ENCODE measurements around the gene NKAIN2. TPM values are rescaled to one million over a fixed set of nuclear protein-coding genes. Genes with fewer than 3 reads are reported as not detected.

NKAIN2 gene
- total RNA-seq, 1 experiment from 2014 or later: not detected

GRCh38 chr6:123777563-123777962 is 26.1 kb upstream of the NKAIN2 start:
- H3K27ac Mint-ChIP-seq (ENCODE audit: unreplicated experiment): no peak overlapping the region
- no peaks in the 10 kb centered on the region for H3K4me1 Mint-ChIP-seq (ENCODE audit: low read depth, unreplicated experiment)
- intact Hi-C loops (cut with micrococcal nuclease; ENCODE audit: unreplicated experiment): loop anchor here (1.0 to 10.0 kb wide), 2 partner anchors 1019 to 1077 kb away; no protein-coding TSS in a partner anchor
- no peaks in the 10 kb centered on the region for H3K27me3 Mint-ChIP-seq (ENCODE audit: unreplicated experiment)
- H3K9me3 Mint-ChIP-seq (ENCODE audit: low read depth, unreplicated experiment): no peaks in the 10 kb centered on the region
- TF ChIP-seq, protein P1, sequence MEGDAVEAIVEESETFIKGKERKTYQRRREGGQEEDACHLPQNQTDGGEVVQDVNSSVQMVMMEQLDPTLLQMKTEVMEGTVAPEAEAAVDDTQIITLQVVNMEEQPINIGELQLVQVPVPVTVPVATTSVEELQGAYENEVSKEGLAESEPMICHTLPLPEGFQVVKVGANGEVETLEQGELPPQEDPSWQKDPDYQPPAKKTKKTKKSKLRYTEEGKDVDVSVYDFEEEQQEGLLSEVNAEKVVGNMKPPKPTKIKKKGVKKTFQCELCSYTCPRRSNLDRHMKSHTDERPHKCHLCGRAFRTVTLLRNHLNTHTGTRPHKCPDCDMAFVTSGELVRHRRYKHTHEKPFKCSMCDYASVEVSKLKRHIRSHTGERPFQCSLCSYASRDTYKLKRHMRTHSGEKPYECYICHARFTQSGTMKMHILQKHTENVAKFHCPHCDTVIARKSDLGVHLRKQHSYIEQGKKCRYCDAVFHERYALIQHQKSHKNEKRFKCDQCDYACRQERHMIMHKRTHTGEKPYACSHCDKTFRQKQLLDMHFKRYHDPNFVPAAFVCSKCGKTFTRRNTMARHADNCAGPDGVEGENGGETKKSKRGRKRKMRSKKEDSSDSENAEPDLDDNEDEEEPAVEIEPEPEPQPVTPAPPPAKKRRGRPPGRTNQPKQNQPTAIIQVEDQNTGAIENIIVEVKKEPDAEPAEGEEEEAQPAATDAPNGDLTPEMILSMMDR (IDR thresholded peaks at IDR 0.05; ENCODE audit: unreplicated experiment): no peak
- no peak for DNase-seq
- no peak overlapping the region for H3K4me3 Mint-ChIP-seq (ENCODE audit: low read depth, unreplicated experiment)
- BruUV-seq (replicated peaks): no TSS peak
- no peaks in the 10 kb centered on the region for H3K36me3 Mint-ChIP-seq (ENCODE audit: insufficient read depth, unreplicated experiment)
- CTCF ChIA-PET: interaction anchor here (1.4 kb wide), 1 partner anchor 25 kb away, joined by 4 read pairs; no protein-coding TSS in a partner anchor

GRCh38 chr6:123780021-123780420 is 23.6 kb upstream of the NKAIN2 start:
- Mint-ChIP-seq H3K27ac (ENCODE audit: unreplicated experiment) (no peak overlapping the region), H3K27me3 (ENCODE audit: unreplicated experiment) (no peaks in the 10 kb centered on the region), H3K9me3 (ENCODE audit: low read depth, unreplicated experiment) (no peaks in the 10 kb centered on the region), H3K4me1 (ENCODE audit: low read depth, unreplicated experiment) (no peaks in the 10 kb centered on the region), H3K36me3 (ENCODE audit: insufficient read depth, unreplicated experiment) (no peaks in the 10 kb centered on the region), H3K4me3 (ENCODE audit: low read depth, unreplicated experiment) (no peak overlapping the region)
- CTCF ChIA-PET: no interaction called here
- TF ChIP-seq, protein P1 (IDR thresholded peaks at IDR 0.05; ENCODE audit: unreplicated experiment): no peak
- intact Hi-C loops (cut with micrococcal nuclease; ENCODE audit: unreplicated experiment): no loop called here
- no peak for DNase-seq
- BruUV-seq (replicated peaks): no TSS peak

- no peak for DNase-seq
- intact Hi-C loops (cut with micrococcal nuclease; ENCODE audit: unreplicated experiment): no loop called here
- Mint-ChIP-seq H3K4me3 (ENCODE audit: low read depth, unreplicated experiment) (no peak overlapping the region), H3K4me1 (ENCODE audit: low read depth, unreplicated experiment) (no peaks in the 10 kb centered on the region), H3K27ac (ENCODE audit: unreplicated experiment) (no peak overlapping the region), H3K27me3 (ENCODE audit: unreplicated experiment) (no peaks in the 10 kb centered on the region), H3K36me3 (ENCODE audit: insufficient read depth, unreplicated experiment) (no peaks in the 10 kb centered on the region), H3K9me3 (ENCODE audit: low read depth, unreplicated experiment) (no peaks in the 10 kb centered on the region)
- CTCF ChIA-PET: no interaction called here
- TF ChIP-seq, protein P1 (IDR thresholded peaks at IDR 0.05; ENCODE audit: unreplicated experiment): no peak
- BruUV-seq (replicated peaks): no TSS peak
Observed at GRCh38 chr6:123784330-123784729, 19.3 kb upstream of the NKAIN2 start.

DNA sequence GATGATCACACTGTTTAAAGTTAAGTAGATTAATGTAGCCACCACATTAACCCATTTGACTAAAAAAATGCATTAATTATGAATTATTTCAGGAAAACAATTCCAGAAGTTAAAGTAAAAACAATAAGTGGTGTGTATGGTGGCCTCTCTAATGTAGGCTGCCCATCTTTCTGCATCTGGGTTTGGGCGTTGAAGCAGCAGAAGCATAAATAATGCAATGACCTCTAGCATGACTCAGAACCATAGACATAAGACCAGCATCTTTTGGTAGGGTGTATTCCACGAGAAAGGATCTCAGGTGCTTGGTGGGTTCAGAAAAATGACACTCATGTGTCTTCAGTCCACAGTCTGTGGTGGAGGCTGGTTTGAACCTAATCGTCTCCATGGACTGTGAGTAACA is 18.6 kb upstream of the NKAIN2 start:
- intact Hi-C loops (cut with micrococcal nuclease; ENCODE audit: unreplicated experiment): no loop called here
- H3K36me3 Mint-ChIP-seq (ENCODE audit: insufficient read depth, unreplicated experiment): no peaks in the 10 kb centered on the region
- no peaks in the 10 kb centered on the region for H3K9me3 Mint-ChIP-seq (ENCODE audit: low read depth, unreplicated experiment)
- no peak overlapping the region for H3K4me3 Mint-ChIP-seq (ENCODE audit: low read depth, unreplicated experiment)
- no TSS peak for BruUV-seq (replicated peaks)
- DNase-seq: no peak
- CTCF ChIA-PET: no interaction called here
- no peaks in the 10 kb centered on the region for H3K27me3 Mint-ChIP-seq (ENCODE audit: unreplicated experiment)
- H3K27ac Mint-ChIP-seq (ENCODE audit: unreplicated experiment): no peak overlapping the region
- TF ChIP-seq, protein P1 (IDR thresholded peaks at IDR 0.05; ENCODE audit: unreplicated experiment): no peak
- no peaks in the 10 kb centered on the region for H3K4me1 Mint-ChIP-seq (ENCODE audit: low read depth, unreplicated experiment)

Measured in Calu3 (cell line).